GM21381 (cell line): ENCODE data around the gene KISS1R.
A peak's percentile ranks its signal among the peaks of the same experiment; 100 is the strongest.
"Not testable (repeated sequence)": the region's sequence is repeated elsewhere in the genome, so short reads cannot be mapped to it uniquely, and the experiment has no call there.

ENCODE experiments used
- ATAC-seq: cut with Tn5 transposase; IDR thresholded peaks from one replicate; pipeline ENCODE4 v1.9.1; 2021; ENCODE audit warnings: mild to moderate bottlenecking, moderate library complexity; ENCODE audit not compliant: unreplicated experiment

Gene KISS1R

DNA sequence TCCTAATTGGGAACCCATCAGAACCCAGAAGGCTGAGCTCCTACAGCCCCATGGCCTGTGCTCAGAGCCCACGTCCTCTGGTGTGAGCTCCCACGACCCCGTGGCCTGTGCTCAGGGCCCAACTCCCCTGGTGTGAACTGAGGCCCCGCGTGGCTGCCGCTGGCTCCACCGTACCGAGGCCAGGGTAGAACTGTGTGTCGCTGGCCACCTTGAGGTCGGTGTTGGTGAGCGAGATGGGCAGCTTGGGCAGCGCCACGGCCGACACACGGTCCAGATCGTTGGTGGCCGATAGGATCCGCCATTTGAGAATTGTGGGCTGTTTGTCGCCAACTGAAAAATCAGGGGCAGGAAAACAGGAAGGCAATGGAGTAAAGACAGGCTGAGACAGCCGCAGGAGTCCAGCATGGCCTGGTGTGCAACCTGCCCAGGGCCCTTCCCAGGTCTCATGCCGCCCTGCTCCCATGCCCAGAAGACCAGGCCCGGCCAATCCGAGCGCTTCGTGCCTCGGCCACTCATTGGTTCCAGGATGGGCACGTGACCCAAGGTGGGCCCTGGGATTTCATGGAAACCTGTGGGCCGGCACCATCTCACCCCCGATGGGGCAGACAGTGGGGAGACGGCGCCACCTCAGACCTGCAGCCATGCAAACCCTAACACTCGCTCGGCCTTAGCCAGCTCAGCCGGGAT lies 35.6 kb upstream of the KISS1R start:
- no peak for ATAC-seq

DNA sequence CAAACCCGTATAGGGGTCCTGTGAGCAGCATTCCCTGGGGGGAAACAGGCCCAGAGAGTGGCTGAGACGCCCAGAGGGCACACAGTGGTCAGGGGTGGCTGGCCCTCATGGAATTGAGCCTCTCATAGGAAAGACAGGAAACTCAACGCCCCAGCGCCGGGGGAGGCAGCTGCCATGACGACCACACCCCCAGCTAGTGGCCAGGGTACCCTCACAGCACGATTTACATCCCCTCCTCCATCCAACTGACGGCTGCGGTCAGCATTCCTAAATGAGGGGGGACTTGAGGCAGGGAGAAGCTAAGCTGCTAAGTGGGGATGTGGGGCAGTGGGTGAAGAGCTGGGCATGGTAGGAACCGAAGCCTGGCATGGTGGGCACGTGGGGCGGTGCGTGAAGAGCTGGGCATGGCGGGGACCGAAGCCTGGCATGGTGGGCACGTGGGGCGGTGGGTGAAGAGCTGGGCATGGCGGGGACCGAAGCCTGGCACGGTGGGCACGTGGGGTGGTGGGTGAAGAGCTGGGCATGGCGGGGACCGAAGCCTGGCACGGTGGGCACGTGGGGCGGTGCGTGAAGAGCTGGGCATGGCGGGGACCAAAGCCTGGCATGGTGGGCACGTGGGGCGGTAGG lies 34.1 kb upstream of the KISS1R start:
- ATAC-seq: no peak

DNA sequence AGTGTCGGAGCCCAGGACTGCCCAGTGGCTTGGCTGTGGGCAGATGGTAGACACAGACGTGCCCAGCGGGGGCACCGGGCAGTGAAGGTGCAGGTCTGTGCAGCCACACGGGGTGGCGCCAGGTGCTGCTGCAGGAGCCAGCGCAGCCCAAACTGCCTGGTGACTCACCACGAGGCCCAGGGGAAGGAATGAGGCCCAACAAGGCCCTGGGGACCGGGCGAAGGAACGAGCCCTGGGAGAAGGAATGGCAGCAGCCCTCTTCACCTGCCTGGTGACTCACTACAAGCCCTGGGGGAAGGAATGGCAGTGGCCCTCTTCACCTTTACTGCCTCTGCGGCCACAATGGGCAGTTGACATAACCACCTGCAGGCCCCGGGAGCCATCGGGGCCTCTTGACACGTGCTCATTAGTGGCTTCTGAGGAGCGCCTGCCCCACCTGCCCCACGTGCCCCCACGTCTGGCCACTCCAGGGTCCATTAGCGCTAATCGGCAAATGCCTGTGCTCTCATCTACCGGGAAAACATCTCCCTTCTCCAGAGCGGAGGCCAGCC lies 33.4 kb upstream of the KISS1R start:
- no peak for ATAC-seq

DNA sequence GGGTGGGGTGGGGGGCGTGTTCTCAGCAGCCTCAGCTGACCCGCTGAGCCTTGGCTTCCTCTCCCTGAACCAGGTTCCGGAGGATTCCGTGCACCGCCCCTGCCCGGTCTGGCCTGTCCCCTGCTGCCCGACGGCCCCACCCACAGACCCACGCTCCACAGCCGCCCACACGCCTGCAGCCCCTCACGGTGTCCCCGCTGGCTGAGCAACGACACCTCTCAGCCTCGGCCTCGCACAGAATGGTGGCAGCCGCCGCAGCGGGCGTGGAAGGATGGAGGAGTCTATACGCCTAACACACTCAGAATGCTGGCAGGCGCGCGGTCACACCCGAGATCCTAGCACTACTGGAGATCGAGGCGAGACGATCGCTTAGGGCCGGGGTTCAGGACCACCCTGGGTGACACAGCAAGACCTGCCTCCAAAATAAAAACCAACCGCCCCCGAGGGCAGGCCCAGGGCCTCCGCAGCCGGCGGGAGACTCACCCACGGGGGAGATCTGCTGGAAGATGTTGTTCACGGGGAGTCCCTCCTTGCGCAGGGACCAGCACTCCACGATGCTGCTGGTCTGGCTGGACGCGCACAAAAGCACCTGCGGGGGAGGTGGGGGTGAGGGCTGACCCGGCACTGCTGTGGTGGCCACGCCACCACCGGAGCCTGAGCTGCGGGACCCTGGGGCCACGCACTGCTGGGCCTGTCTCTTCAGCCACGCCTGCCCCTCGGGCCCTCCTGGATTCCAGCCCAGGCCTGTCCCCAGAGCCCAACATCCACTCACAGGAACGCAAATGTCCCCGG lies 32.5 kb upstream of the KISS1R start:
- no peak for ATAC-seq

DNA sequence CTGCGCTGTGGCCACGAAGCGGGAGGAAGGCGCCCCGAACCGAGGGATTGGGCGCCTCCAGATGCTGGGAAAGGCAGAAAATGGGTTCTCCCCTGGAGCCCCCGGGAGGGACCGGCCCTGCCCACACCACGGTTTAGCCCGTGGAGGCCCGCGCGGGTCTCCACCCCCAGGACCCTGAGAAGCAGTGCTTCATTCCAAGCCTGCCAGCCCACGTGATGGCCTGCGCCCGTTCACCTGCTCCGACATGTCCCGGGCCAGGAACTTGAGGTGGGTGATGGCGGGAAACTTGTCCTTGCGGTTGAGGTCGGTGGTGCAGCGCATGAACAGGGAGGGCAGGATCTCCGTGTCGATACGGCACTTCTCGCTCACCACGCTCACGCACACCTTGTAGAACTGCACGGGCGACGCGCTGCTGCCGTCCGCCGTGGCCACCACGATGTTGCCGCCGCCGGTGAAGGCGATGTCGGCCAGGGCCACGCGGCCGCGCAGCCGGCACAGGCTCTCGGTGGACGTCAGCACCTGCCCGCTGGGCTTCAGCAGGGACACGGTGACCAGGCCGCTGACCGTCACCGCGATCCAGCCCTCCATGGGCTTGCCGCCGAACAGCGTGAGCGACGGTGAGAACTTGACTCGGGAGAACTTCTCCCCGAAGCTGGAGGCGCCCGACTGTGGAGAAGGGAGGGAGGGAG lies 31.5 kb upstream of the KISS1R start:
- ATAC-seq: no peak

DNA sequence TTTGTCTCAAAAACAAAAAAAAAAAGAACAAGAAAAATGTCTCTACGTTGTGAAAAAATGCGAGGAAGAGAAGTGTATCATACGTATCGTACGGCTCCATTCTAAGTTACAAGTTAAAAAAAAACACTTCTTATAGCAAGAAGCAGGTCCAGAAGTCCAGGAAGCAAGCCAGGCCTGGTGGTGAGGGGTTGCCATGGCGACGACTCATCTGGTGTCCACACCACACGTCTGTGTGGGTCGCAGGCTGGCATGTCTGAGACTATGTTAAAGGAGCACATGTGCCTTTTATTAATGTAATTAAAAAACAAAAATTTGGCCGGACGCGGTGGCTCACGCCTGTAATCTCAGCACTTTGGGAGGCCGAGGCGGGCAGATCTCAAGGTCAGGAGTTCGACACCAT lies 30.1 kb upstream of the KISS1R start:
- ATAC-seq: no peak

DNA sequence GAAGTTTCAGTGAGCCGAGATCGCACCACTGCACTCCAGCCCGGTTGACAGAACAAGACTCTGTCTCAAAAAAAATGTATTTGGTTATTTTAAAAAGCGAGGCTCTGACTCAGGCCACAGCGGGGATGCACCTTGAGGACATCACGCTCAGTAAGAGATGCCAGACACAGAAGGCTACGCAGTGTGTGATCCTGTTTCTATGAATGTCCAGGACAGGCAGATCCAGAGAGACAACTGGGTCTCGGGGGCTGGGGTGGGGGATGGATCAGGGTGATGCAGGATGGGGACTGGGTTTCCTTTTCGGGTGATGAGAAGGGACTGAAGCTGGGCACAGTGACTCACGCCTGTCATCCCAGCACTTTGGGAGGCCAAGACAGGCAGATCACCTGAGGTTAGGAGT lies 29.5 kb upstream of the KISS1R start:
- no peak for ATAC-seq

DNA sequence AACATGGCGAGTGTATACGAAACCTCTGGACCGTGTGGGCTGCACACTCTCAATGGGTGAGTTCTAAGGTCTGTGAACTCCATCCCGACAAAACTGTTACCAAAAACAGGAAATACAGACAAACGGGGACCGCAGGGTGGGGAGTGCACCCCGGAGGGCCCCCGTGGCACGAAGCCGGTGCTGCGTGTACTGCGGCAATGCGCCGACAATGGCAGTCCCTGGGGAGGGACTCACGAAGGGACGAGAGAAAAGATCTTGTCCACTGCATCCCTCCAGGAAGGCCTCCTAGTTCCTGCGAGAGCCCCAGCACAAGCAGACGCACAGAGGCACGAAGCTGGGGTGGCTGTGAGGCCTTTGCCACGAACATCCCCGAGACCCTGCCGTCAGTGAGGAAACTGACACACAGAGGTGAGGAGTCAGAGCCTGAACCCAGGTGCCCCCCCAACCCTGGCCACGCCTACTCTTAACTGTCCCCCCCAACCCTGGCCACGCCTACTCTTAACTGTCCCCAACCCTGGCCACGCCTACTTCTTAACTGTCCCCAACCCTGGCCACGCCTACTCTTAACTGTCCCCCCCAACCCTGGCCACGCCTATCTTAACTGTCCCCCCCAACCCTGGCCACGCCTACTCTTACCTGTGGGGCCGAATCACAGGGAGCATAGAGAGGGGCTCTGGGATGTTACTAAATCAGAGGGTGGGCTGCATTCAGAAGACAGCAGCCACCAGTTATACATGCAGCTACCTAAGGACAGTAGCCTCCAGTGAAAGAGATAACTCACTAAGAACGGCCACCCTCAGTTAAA lies 28.4 kb upstream of the KISS1R start:
- no peak for ATAC-seq

DNA sequence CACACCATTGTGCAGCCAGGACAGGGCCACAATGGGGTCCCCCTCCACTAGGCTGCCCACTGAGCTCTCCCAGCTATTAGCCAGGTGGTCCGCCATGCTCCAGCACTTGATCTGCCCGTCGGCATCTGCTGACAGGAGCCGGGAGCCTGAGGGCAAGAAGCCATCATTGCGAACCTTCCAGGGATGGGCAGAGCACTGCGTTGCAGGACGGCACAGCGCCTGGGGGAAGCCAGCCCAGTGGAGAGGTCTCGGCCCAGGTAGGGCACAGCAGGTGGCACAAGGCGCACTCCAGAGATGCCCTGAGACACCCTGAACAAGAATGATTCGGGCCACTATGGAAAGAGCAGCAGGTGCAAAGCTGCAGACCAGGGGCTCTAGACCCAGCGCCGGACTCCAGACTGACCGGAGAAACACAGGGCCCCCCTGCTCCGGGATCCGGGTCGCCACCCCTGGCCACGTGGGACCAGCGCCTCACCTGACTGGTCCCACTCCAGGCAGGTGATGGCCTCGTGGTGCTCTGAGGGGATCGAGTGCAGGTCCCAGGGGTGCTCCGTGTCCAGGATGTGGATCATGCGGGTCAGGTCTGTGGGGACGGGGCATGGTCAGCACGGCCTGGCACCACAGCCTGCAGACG lies 27.4 kb upstream of the KISS1R start:
- no peak for ATAC-seq

DNA sequence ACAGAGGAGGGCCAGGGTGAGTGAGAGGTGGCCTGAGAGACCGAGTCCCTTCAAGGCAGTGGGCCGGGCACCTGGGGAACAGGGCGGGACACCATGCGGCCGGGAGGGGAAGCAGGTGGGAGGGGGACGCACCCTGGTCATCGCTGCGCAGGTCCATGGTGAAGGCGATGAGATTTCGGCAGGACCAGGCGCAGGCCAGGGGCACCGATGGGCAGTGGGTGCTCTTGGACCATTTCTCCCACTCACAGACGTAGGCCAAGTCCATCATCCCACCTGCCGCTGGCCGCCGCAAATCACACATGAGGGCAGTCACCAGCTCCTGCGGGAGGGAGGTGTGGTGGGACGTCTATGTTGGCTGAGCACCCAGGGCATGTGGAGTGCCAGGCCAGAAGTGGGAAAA lies 26.3 kb upstream of the KISS1R start:
- ATAC-seq: no peak

DNA sequence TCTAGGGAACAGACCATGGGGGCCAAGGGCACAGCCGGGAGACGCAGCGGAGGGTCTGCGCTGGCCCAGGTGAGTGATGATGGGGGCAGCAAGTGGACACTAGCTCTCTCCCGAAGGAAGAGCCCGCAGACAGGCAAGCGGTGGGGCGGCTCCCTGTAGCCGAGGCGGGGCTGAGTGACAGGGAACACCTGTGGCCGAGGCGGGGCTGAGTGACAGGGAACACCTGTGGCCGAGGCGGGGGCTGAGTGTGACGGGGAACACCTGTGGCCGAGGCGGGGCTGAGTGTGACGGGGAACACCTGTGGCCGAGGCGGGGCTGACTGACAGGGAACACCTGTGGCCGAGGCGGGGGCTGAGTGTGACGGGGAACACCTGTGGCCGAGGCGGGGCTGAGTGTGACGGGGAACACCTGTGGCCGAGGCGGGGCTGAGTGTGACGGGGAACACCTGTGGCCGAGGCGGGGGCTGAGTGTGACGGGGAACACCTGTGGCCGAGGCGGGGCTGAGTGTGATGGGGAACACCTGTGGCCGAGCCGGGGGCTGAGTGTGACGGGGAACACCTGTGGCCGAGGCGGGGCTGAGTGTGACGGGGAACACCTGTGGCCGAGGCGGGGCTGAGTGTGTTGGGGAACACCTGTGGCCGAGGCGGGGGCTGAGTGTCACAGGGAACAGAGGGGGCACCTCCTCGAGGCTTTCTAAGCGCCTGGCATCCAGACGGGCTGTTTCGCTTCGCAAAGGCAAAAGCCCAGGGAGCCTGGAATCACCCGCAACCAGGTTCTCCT lies 25.5 kb upstream of the KISS1R start:
- not testable (repeated sequence) for ATAC-seq

DNA sequence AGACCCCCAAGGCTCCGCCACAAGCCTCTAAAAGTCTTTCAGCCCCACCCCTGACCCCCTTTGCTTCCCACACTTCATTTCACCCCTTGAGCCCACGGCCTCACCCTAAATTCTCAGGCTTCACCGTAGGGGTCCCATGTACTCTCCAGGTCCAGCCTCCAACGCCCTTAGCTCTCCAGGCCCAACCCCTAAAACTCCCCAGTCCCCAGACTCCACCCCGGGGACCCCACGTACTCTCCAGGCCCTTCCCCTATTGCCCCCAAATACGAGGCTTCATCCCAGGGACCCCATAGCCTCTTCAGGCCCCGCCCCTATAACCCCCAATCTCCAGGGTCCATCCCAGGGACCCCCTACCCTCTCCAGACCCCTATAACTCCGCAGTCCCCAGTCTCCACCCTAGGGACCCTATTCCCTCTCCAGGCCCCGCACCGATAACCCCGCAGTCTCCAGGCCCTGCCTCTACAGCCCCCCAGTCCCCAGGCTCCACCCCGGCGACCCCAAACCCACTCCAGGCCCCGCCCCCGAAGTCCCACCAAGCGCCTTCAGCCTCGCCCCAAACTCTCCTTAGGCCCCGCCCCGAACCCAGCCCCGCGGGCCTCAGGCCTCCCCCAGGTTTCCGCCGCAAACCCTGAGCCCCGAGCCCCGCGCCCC lies 24.8 kb upstream of the KISS1R start:
- no peak for ATAC-seq

DNA sequence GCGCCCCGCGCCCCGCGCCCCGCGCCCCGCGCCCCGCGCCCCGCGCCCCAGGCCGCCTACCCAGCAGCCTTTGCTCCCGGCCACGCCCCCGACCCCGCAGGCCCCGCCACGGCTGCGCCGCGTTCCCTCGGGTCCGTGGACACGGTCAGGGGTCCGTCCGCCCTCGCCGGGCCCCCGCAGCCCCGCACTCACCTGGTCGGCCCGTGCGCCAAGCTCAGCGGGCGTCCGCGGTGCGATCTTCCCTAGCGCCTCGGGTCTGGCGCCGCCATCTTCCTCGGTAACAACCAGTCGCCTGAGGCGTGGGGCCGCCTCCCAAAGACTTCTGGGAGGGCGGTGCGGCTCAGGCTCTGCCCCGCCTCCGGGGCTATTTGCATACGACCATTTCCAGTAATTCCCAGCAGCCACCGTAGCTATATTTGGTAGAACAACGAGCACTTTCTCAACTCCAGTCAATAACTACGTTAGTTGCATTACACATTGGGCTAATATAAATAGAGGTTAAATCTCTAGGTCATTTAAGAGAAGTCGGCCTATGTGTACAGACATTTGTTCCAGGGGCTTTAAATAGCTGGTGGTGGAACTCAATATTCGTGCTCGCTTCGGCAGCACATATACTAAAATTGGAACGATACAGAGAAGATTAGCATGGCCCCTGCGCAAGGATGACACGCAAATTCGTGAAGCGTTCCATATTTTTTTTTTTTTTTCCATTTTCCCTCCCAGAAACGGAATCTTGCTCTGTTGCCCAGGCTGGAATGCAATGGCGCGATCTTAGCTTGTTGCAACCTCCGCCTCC lies 24.0 kb upstream of the KISS1R start, which contains the start of the genes MED16 and RNU6-9:
Gene MED16, minus strand, starts transcription at position 294 of the 796 bp plus-strand sequence. CDS start 2,056 bp downstream, outside the sequence.
Gene RNU6-9, plus strand, starts transcription at position 591 of the 796 bp plus-strand sequence.
- ATAC-seq: peak; percentile 85

DNA sequence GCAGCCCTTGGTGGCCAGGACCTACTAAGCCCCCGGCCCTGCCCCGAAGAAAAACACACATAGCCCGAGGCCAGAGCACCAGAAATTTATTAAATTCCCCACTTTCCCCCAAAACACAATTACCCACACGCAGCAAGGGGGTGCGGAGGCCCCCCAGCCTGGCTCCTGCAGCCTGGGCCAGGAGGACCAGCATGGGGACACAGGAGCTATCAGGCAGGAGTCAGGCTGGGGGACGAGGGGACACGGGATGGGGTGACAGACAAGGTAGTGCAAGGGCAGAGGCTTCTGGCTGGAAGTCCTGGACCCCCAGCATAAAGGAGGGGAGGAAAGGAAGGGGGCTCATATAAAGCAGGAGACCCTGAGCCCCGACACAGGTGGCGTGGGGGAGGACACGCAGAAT lies 20.7 kb upstream of the KISS1R start:
- ATAC-seq: no peak

DNA sequence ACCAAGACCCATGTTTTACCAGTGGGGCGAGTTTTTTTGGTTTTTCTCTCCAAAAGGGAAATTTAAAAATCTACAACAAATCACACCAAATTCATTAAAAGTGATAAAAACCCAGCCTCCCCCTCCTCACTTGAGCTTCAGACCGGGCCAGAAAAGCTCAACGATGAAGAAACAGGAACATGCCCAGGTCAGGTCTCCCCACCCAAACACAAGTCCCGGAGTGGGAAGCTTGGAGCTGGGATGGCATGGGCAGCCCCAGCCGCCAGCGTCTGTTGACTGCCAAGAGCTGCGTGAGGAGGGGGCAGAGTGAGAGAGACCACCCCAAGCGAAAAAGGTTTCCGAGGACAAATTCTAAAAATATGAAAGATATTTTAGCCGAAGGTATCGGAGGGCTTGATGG lies 20.1 kb upstream of the KISS1R start:
- no peak for ATAC-seq

DNA sequence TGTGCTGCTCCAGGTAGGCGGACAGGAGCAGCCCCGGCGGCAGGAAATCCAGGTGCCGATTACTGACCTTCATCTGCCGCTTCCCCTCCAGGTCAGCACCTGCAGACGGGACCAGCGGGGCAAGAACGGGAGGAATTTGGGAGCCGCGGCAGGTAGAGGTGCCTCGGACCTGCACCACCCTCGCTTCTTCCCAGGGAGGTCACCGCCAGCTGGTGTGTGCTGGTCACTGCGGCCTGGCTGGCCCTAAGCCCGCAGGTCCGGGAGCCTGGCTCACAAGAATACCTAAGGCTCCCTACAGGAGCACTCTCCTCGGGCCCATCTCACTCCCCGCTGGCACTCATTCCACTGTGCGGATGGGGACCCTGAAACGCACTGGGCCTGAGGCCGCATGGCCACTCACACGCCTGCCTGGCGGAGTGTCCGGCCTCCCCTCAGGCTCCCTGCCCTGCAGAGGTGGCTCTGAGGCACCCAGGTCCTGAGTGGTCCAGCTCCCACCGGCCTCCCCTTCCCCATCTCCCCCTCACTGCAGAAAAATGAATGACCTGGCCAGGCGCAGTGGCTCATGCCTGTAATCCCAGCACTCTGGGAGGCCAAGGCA lies 19.6 kb upstream of the KISS1R start:
- ATAC-seq: no peak

DNA sequence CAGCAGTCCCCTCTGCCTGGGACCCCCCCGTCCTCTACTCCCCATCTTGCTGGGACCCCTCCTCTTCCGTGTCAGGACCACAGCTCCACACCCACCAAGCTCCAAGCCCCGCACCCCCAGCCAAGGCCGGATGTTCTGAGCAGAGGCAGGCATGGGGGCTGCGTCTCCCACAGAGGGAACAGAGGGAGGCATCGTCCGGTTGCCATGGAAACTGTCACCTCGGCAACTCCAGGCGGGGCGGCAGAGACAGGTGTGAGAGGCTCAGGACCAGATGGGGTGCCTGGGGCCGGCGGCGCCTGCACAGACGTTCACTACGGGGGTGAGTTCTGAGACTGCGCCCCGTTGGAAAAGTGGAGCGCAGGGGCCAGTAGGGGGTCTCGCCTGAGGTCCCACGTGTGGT lies 18.5 kb upstream of the KISS1R start:
- no peak for ATAC-seq
